WTC11 (cell line): ENCODE data around the gene B9D2.

Source experiments
- CBFB ChIP-seq: sonication (generic); formaldehyde crosslinking; IDR thresholded peaks from 2 replicates; pipeline ENCODE4 v1.8.1; 2022; ENCODE audit warnings: mild to moderate bottlenecking, low read depth, missing genetic modification reagents
- CREB1 ChIP-seq: sonication (generic); formaldehyde crosslinking; IDR thresholded peaks from 2 replicates; pipeline ENCODE4 v1.8.0; 2023; ENCODE audit warnings: mild to moderate bottlenecking, missing genetic modification reagents
- ESRRA ChIP-seq: sonication (generic); formaldehyde crosslinking; IDR thresholded peaks from 2 replicates; pipeline ENCODE4 v1.8.1; 2022; ENCODE audit warnings: mild to moderate bottlenecking, missing genetic modification reagents, borderline replicate concordance
- NFATC4 ChIP-seq: fragments of 250-450 bp; sonication (Bioruptor Pico); IDR thresholded peaks from 2 replicates; pipeline ENCODE4 v1.9.0; 2021; ENCODE audit warnings: mild to moderate bottlenecking
- NFYB ChIP-seq: sonication (generic); formaldehyde crosslinking; conservative IDR thresholded peaks from 2 replicates; pipeline ENCODE4 v1.8.0; 2022; ENCODE audit warnings: low read depth, missing genetic modification reagents
- NR2C2 ChIP-seq: sonication (generic); formaldehyde crosslinking; IDR thresholded peaks from 2 replicates; pipeline ENCODE4 v1.8.0; 2022; ENCODE audit warnings: mild to moderate bottlenecking, missing genetic modification reagents
- OVOL2 ChIP-seq: fragments of 250-450 bp; sonication (Bioruptor Pico); IDR thresholded peaks from 2 replicates; pipeline ENCODE4 v1.9.0; 2021; ENCODE audit warnings: mild to moderate bottlenecking, borderline replicate concordance
- TEAD1 ChIP-seq: sonication (generic); formaldehyde crosslinking; IDR thresholded peaks from 2 replicates; pipeline ENCODE4 v1.8.0; 2022; ENCODE audit warnings: mild to moderate bottlenecking, missing genetic modification reagents
- TP53 ChIP-seq: sonication (generic); formaldehyde crosslinking; IDR thresholded peaks from 2 replicates; pipeline ENCODE4 v1.8.1; 2023; ENCODE audit warnings: mild to moderate bottlenecking, missing genetic modification reagents
- ZNF396 ChIP-seq: fragments of 250-450 bp; sonication (Bioruptor Pico); IDR thresholded peaks from 2 replicates; pipeline ENCODE4 v1.8.0; 2021; ENCODE audit warnings: mild to moderate bottlenecking, moderate library complexity, borderline replicate concordance
- ZNF671 ChIP-seq: fragments of 250-450 bp; sonication (Bioruptor Pico); IDR thresholded peaks from 2 replicates; pipeline ENCODE4 v1.8.0; 2021; ENCODE audit warnings: mild to moderate bottlenecking
- TF ChIP-seq, protein P1 (sequence below): fragments of 200-600 bp; IDR thresholded peaks from 2 replicates; pipeline ENCODE4 v1.8.0; 2022; ENCODE audit warnings: antibody characterized with exemption
- TF ChIP-seq, protein P2 (sequence below): sonication (generic); formaldehyde crosslinking; IDR thresholded peaks from 2 replicates; pipeline ENCODE4 v1.8.1; 2022; ENCODE audit warnings: mild to moderate bottlenecking, moderate library complexity, missing genetic modification reagents
- TF ChIP-seq, protein P3 (sequence below): fragments of 250-450 bp; sonication (Bioruptor Pico); IDR thresholded peaks from 2 replicates; pipeline ENCODE4 v1.9.0; 2021; ENCODE audit warnings: mild to moderate bottlenecking

DNA sequence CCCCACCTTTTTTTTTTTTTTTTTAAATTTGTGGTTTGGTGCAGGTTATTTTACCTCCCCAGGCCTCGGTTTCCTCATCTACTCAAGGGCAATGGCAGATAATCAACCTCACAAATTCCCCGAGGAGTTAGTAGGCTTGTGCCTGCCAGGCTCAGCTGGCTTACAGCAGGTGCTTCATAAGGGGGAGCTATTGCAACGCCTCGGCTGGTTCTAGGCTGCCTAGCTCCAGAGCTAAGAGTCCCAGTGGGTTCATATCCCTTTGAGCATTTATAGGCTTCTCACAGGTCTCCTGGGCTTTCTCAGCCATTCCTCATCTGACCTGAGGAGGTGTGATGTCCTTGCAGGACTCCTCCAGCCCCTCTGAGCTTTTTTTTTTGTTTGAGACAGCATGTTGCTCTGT lies 44.3 kb upstream of the B9D2 start:
- TF ChIP-seq, protein P1, sequence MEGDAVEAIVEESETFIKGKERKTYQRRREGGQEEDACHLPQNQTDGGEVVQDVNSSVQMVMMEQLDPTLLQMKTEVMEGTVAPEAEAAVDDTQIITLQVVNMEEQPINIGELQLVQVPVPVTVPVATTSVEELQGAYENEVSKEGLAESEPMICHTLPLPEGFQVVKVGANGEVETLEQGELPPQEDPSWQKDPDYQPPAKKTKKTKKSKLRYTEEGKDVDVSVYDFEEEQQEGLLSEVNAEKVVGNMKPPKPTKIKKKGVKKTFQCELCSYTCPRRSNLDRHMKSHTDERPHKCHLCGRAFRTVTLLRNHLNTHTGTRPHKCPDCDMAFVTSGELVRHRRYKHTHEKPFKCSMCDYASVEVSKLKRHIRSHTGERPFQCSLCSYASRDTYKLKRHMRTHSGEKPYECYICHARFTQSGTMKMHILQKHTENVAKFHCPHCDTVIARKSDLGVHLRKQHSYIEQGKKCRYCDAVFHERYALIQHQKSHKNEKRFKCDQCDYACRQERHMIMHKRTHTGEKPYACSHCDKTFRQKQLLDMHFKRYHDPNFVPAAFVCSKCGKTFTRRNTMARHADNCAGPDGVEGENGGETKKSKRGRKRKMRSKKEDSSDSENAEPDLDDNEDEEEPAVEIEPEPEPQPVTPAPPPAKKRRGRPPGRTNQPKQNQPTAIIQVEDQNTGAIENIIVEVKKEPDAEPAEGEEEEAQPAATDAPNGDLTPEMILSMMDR, result no peak
- TF ChIP-seq OVOL2, result no peak
- TF ChIP-seq NR2C2, result no peak
- TF ChIP-seq, protein P2, sequence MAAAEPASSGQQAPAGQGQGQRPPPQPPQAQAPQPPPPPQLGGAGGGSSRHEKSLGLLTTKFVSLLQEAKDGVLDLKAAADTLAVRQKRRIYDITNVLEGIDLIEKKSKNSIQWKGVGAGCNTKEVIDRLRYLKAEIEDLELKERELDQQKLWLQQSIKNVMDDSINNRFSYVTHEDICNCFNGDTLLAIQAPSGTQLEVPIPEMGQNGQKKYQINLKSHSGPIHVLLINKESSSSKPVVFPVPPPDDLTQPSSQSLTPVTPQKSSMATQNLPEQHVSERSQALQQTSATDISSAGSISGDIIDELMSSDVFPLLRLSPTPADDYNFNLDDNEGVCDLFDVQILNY (CRISPR knock-in tag), result no peak
- TF ChIP-seq NFATC4 (CRISPR knock-in tag), result no peak
- no peak for TF ChIP-seq ZNF396 (CRISPR knock-in tag)
- TF ChIP-seq TP53 (CRISPR knock-in tag), result no peak
- TF ChIP-seq TEAD1 (CRISPR knock-in tag), result no peak
- TF ChIP-seq CREB1, result no peak
- TF ChIP-seq ZNF671 (CRISPR knock-in tag), result no peak
- no peak for TF ChIP-seq ESRRA (CRISPR knock-in tag)
- TF ChIP-seq NFYB (CRISPR knock-in tag), result no peak
- TF ChIP-seq, protein P3, sequence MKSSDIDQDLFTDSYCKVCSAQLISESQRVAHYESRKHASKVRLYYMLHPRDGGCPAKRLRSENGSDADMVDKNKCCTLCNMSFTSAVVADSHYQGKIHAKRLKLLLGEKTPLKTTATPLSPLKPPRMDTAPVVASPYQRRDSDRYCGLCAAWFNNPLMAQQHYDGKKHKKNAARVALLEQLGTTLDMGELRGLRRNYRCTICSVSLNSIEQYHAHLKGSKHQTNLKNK (CRISPR knock-in tag), result no peak
- TF ChIP-seq CBFB, result no peak
